PFSK-1 (cell line): ENCODE measurements around the gene RHBG.

Experiments used
- FOXP2 ChIP-seq: optimal IDR thresholded peaks from 2 replicates; pipeline ENCODE3; 2011; ENCODE audit warnings: borderline replicate concordance, control low read depth, inconsistent platforms; ENCODE audit not compliant: insufficient read depth; ENCODE audit errors: extremely low read length, extremely low read depth
- POLR2AphosphoS5 ChIP-seq: IDR thresholded peaks from 2 replicates; pipeline ENCODE4 v1.6.1; 2012; ENCODE audit warnings: low read depth, mild to moderate bottlenecking, control low read depth, low read length, moderate library complexity
- SIN3A ChIP-seq: IDR thresholded peaks from 2 replicates; pipeline ENCODE4 v1.6.1; 2012; ENCODE audit warnings: mild to moderate bottlenecking, low read length, moderate library complexity, borderline replicate concordance; ENCODE audit not compliant: insufficient read depth
- TAF1 ChIP-seq: IDR thresholded peaks from 2 replicates; pipeline ENCODE4 v1.6.1; 2012; ENCODE audit warnings: low read length, control low read depth, borderline replicate concordance; ENCODE audit not compliant: insufficient read depth
- TF ChIP-seq, protein P1 (sequence below), 2 experiments: IDR thresholded peaks; 2 replicates each; pipeline versions ENCODE4 v1.6.1 to v1.8.0; 2011 to 2012; ENCODE audit warnings: low read depth in 2 of 2, low read length in 2 of 2, control low read depth in 1 of 2, inconsistent platforms in 1 of 2, mild to moderate bottlenecking in 1 of 2, moderate library complexity in 1 of 2; ENCODE audit not compliant: insufficient read depth in 1 of 2

RHBG gene

DNA sequence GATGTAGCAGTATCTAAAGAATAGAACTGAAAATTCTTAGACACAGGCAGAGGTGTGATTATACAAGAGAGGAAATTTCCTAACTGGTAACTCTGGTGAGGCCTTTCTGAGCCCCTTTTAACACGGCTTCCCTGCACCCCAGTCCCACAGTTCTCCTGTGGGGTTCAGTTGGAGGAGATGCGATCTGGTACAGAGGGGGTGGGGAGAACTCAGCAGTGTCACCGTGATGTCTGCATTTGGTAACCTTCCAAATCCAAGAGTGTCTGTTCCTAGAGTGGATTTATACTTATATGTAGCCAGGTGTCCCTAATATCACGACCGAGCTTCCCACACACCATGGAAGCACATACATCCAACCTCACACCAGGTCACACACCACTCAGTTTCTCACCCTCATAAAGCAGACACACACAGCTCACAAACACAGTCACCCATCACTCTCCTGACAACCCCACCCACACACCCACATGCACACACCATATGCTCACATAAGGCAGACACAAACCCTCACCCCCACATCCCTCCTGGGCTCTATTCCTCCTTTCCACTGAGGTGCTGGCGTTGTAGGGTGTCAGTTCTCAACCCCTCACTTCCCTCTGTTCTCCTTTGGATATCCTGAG lies 48.5 kb downstream of the RHBG start:
- TF ChIP-seq POLR2AphosphoS5, result no peak
- TF ChIP-seq TAF1, result no peak
- TF ChIP-seq FOXP2, result no peak
- TF ChIP-seq SIN3A, result no peak
- TF ChIP-seq, protein P1, sequence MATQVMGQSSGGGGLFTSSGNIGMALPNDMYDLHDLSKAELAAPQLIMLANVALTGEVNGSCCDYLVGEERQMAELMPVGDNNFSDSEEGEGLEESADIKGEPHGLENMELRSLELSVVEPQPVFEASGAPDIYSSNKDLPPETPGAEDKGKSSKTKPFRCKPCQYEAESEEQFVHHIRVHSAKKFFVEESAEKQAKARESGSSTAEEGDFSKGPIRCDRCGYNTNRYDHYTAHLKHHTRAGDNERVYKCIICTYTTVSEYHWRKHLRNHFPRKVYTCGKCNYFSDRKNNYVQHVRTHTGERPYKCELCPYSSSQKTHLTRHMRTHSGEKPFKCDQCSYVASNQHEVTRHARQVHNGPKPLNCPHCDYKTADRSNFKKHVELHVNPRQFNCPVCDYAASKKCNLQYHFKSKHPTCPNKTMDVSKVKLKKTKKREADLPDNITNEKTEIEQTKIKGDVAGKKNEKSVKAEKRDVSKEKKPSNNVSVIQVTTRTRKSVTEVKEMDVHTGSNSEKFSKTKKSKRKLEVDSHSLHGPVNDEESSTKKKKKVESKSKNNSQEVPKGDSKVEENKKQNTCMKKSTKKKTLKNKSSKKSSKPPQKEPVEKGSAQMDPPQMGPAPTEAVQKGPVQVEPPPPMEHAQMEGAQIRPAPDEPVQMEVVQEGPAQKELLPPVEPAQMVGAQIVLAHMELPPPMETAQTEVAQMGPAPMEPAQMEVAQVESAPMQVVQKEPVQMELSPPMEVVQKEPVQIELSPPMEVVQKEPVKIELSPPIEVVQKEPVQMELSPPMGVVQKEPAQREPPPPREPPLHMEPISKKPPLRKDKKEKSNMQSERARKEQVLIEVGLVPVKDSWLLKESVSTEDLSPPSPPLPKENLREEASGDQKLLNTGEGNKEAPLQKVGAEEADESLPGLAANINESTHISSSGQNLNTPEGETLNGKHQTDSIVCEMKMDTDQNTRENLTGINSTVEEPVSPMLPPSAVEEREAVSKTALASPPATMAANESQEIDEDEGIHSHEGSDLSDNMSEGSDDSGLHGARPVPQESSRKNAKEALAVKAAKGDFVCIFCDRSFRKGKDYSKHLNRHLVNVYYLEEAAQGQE (IDR thresholded peaks at IDR 0.05; ENCODE audit: insufficient read depth in 1 of 2, low read depth in 2 of 2, low read length in 2 of 2), result no peak

DNA sequence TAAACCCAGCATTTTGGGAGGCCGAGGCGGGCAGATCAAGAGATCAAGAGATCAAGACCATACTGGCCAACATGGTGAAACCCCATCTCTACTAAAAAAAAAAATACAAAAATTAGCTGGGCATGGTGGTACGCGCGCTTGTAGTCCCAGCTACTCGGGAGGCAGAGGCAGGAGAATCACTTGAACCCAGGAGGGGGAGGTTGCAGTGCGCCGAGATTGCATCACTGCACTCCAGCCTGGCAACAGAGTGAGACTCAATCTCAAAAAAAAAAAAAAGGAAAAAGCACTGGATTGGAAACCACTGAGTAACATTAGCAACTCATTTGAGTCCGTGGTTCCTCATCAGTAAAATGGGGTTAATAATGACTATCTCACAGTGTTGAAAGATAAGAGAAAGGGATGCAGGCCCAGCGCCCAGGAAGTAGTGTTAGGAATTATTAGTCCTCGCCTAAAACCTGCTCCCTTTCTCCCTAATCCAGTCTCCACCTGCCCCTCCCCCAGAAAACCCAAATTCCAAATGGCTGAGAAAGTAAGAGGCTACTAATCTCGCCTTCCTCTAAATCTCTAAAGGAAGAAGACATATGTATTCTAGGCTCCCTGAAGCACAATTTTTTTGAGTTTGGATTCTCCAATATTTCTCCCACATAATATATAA lies 49.5 kb downstream of the RHBG start:
- TF ChIP-seq TAF1 (no peak), SIN3A (no peak), POLR2AphosphoS5 (no peak), FOXP2 (no peak)
- TF ChIP-seq, protein P1 (IDR thresholded peaks at IDR 0.05; ENCODE audit: insufficient read depth in 1 of 2, low read depth in 2 of 2, low read length in 2 of 2), result no peak

DNA sequence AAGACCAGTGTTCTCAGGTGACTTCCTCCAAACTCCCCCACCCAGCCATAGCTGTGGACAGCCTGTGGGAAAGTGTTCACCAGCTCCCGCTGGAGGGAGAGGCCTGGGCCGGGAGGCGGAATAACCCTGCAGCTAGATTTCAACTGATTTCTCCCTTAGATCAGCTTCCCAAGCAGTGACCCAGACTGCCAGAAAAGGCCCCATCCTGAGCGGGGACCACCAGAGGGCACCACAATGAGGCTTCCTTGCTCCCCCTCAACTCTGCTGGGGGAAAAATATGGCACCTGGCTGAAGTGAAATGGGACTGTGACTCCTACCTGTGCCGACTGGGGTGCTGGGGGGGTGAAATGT lies 50.8 kb downstream of the RHBG start:
- TF ChIP-seq POLR2AphosphoS5 (no peak), TAF1 (no peak), SIN3A (no peak), FOXP2 (no peak)
- TF ChIP-seq, protein P1 (IDR thresholded peaks at IDR 0.05; ENCODE audit: insufficient read depth in 1 of 2, low read depth in 2 of 2, low read length in 2 of 2), result no peak

DNA sequence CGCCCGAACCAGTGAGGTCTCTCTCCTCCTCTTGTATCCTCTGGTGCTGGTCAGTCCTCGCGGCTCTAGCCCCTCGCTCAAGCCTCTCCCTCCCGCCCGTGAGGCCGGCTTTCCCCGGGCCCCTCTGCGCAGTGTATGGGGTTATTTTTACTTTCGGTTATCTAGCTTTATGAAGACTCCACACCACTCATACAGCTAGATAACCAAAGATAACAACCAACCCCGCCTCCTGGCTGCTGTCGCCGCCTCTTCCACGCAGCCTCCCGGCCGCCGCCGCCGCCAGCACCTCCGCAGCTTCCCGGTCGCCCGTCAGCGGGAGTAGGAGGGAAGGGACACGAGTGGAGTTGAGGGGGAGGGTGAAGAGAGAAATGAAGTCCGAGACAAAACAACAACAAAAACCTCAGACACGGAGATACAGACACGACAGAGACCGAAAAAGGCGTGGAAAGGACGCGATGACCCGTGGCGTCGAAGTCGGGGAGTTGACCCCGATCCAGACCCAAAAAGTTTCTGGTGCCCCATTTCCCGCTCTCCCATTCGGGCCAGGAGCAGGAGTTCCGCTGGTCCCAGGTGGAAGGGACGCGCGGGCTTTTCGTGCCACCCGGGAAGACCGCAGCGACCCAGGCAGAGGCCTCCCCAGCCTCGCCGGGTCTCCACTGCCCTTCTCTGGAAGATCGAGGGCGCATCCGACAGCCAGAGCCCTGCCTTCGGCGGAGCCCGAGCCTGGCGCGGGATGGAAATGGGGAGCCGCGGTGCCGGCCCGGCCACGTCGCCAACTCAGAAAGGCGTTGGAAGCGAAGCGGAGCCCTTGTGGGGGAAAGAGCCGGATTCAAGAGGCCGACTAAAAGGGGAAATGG lies 51.4 kb downstream of the RHBG start:
- TF ChIP-seq SIN3A, result no peak
- TF ChIP-seq, protein P1 (IDR thresholded peaks at IDR 0.05; ENCODE audit: insufficient read depth in 1 of 2, low read depth in 2 of 2, low read length in 2 of 2), result no peak
- TF ChIP-seq TAF1, result no peak
- no peak for TF ChIP-seq POLR2AphosphoS5
- TF ChIP-seq FOXP2, result no peak
